Measurements from ENCODE around the gene HDAC5. TPM values are rescaled to one million over a fixed set of nuclear protein-coding genes. Genes with fewer than 3 reads are reported as not detected.

The HDAC5 gene
- total RNA-seq, 1 donor from 2014 or later, result 18.4 TPM

- no peak for FAIRE-seq
- no peak for DNase-seq (ENCODE audit: low read depth)
These were observed 55.9 kb downstream of the HDAC5 start for GRCh38 chr17:44067545-44067940.

GRCh38 chr17:44066204-44066930, 57.1 kb downstream of the HDAC5 start, which contains the start of gene LSM12:
LSM12 (minus strand) TSS chr17:44066671; CDS start chr17:44066587, 84 bp downstream.
- Histone ChIP-seq H3K36me3 (ENCODE audit: control insufficient read depth, insufficient read depth, low read length) (no peaks in the 10 kb centered on the region), H3K4me3 (ENCODE audit: low read depth, low read length) (peak within 1 kb of the TSS; percentile 72), H3K27me3 (ENCODE audit: control insufficient read depth, insufficient read depth, low read length) (no peaks in the 10 kb centered on the region)
- no peak for TF ChIP-seq CTCF (IDR thresholded peaks at IDR 0.05; ENCODE audit: insufficient read depth, low read length, severe bottlenecking)
- peak; percentile 74 for DNase-seq (ENCODE audit: low read depth)
- FAIRE-seq, result no peak

More at GRCh38 chr17:44067545-44067940, 55.9 kb downstream of the HDAC5 start:
- no peak for TF ChIP-seq CTCF (IDR thresholded peaks at IDR 0.05; ENCODE audit: insufficient read depth, low read length, severe bottlenecking)
- Histone ChIP-seq H3K27me3 (ENCODE audit: control insufficient read depth, insufficient read depth, low read length) (no peaks in the 10 kb centered on the region), H3K36me3 (ENCODE audit: control insufficient read depth, insufficient read depth, low read length) (no peaks in the 10 kb centered on the region), H3K4me3 (ENCODE audit: low read depth, low read length) (no peak overlapping the region)

GRCh38 chr17:44065668-44066203, 57.7 kb downstream of the HDAC5 start:
- TF ChIP-seq CTCF (IDR thresholded peaks at IDR 0.05; ENCODE audit: insufficient read depth, low read length, severe bottlenecking), result no peak
- H3K4me3 ChIP-seq (ENCODE audit: low read depth, low read length), result peak overlapping the region; percentile 72
- DNase-seq (ENCODE audit: low read depth), result no peak
- H3K27me3 ChIP-seq (ENCODE audit: control insufficient read depth, insufficient read depth, low read length), result no peaks in the 10 kb centered on the region
- no peak for FAIRE-seq
- no peaks in the 10 kb centered on the region for H3K36me3 ChIP-seq (ENCODE audit: control insufficient read depth, insufficient read depth, low read length)

DNA sequence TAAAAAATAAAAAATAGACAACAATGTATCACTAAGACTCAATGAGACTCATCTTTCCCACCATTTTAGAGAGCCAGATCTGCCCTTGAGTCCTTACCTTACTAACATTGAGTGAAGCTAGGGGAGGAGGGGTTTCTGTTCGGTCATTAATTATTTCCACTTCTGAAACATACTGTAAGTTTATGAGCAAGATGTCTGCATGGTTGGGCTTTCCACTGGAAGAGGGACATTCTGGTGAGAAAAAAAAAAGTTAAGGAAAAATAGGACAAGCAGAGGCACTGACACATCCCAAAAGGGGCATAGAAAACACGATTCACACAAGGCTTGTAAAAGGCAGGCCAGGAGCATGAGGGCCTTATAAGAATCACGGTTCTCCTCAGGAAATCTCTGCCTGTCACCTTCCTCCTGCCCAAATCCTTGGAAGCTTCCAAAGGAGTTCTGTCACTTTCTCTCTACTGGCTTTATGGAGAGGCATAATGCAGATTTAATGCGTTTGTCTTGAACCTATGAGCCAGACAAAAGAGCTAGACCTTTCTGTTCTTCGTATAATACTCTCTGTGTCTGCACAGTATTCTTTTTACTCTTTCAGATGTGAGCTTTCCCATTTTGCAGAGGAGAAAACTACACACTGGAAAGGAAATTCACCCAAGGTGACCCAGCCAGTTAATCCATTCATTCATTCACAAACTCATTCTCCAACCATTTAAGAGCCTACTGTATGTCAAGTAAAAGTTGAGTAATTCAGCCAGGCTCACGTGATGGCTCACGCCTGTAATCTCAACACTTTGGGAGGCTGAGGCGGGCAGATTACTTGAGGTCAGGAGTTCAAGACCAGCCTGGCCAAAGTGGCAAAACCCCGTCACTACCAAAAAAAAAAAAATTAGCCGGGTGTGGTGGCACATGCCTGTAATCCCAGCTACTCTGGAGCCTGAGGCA, 59.5 kb downstream of the HDAC5 start:
- Histone ChIP-seq H3K27me3 (ENCODE audit: control insufficient read depth, insufficient read depth, low read length) (no peaks in the 10 kb centered on the region), H3K4me3 (ENCODE audit: low read depth, low read length) (no peak overlapping the region), H3K36me3 (ENCODE audit: control insufficient read depth, insufficient read depth, low read length) (peaks cover 3% of the 10 kb centered on the region)
- DNase-seq (ENCODE audit: low read depth), result no peak
- TF ChIP-seq CTCF (IDR thresholded peaks at IDR 0.05; ENCODE audit: insufficient read depth, low read length, severe bottlenecking), result no peak
- FAIRE-seq, result no peak

DNA sequence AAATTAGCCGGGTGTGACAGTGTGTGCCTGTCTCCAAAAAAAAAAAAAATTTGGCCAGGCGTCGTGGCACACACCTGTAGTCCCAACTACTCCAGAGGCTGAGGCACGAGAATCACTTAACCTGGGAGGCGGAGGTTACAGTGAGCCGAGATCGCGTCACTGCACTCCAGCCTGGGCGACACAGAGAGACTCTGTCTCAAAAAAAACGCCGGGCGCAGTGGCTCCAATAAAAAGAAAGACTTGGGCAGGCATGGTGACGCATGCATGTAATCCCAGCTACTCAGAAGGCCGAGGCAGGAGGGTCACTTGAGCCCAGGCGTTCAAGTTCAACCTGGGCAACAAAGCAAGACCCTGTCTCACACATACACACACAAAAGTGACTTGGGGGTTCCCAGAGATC, 60.6 kb downstream of the HDAC5 start:
- H3K36me3 ChIP-seq (ENCODE audit: control insufficient read depth, insufficient read depth, low read length), result peaks cover 5% of the 10 kb centered on the region
- no peak for TF ChIP-seq CTCF (IDR thresholded peaks at IDR 0.05; ENCODE audit: insufficient read depth, low read length, severe bottlenecking)
- H3K4me3 ChIP-seq (ENCODE audit: low read depth, low read length), result no peak overlapping the region
- H3K27me3 ChIP-seq (ENCODE audit: control insufficient read depth, insufficient read depth, low read length), result no peaks in the 10 kb centered on the region
- DNase-seq (ENCODE audit: low read depth) (no peak), FAIRE-seq (no peak)
